ENCODE measurements around the gene CISD3. TPM values are rescaled to one million over a fixed set of nuclear protein-coding genes. Genes with fewer than 3 reads are reported as not detected.

The CISD3 gene
- total RNA-seq = 1 to 10 TPM; 2.1 to 5.1 TPM
- polyA plus RNA-seq (ENCODE audit: insufficient read length in 2 of 2) = 10 to 100 TPM; 18.5 to 18.6 TPM
- long read RNA-seq, donor 1, transcript CISD3-204 (4 exons, 2,074 nt) = major isoform, 7 of 14 reads
- long read RNA-seq, donor 1, partial matches to known transcripts = 0 of 14 reads
- long read RNA-seq, donor 1, other reads (novel, unspliced or antisense) = 0 of 14 reads
- long read RNA-seq, donor 2, transcript CISD3-204 (4 exons, 2,074 nt) = major isoform, 5 of 6 reads
- long read RNA-seq, donor 2, partial matches to known transcripts = 0 of 6 reads
- long read RNA-seq, donor 2, other reads (novel, unspliced or antisense) = 0 of 6 reads
- long read RNA-seq, donor 3, transcript CISD3-204 (4 exons, 2,074 nt) = major isoform, 7 of 8 reads
- long read RNA-seq, donor 3, partial matches to known transcripts = 0 of 8 reads
- long read RNA-seq, donor 3, other reads (novel, unspliced or antisense) = 0 of 8 reads
- long read RNA-seq, donor 4, transcript CISD3-206 (3 exons, 2,326 nt) = minor isoform, 7 of 39 reads
- long read RNA-seq, donor 4, transcript CISD3-204 (4 exons, 2,074 nt) = major isoform, 31 of 39 reads
- long read RNA-seq, donor 4, partial matches to known transcripts = 0 of 39 reads
- long read RNA-seq, donor 4, other reads (novel, unspliced or antisense) = 0 of 39 reads

GRCh38 chr17:38729886-38730525 lies at the start of gene CISD3:
CISD3 (plus strand) TSS chr17:38730341; CDS start chr17:38730359, 18 bp downstream.
- Histone ChIP-seq H3K36me3 (ENCODE audit: control insufficient read depth, insufficient read depth, low read length) (peaks cover 53% of the 10 kb centered on the region), H3K4me1 (ENCODE audit: control insufficient read depth, insufficient read depth, low read length) (peaks cover 65% of the 10 kb centered on the region), H3K27me3 (ENCODE audit: control insufficient read depth, insufficient read depth, low read length) (no peaks in the 10 kb centered on the region), H3K9me3 (ENCODE audit: control insufficient read depth, insufficient read depth, low read length) (no peaks in the 10 kb centered on the region), H3K4me3 (ENCODE audit: low read depth, low read length) (peak within 1 kb of the TSS; percentile 50), H3K27ac (ENCODE audit: low read depth, low read length) (peak within 1 kb of the TSS; percentile 69)
- DNase-seq (ENCODE audit: low read depth in 4 of 6, low spot score in 6 of 6) = peak in 2 of 6 donors; percentile 85 to 90
- WGBS (ENCODE audit: insufficient coverage) = under 1% methylated on average over 90 of the region's 92 CpGs

DNA sequence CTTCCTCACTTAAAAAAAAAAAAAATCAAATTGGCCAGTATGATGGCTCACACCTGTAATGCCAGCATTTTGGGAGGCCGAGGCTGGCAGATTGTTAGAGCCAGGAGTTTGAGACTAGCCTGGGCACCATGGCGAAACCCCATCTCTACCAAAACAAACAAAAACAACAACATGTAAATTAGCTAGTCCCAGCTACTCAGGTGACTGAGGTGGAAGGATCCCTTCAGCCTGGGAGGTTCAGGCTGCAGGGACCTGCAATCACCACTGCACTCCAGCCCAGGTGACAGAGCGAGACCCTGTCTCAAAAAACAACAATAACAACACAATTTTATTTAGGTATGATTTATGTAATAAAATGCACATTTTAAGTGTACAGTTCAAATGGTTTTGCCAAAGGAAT lies 49.0 kb upstream of the CISD3 start:
- Histone ChIP-seq H3K27me3 (ENCODE audit: control insufficient read depth, insufficient read depth, low read length) (no peaks in the 10 kb centered on the region), H3K4me1 (ENCODE audit: control insufficient read depth, insufficient read depth, low read length) (peaks cover 4% of the 10 kb centered on the region), H3K9me3 (ENCODE audit: control insufficient read depth, insufficient read depth, low read length) (no peaks in the 10 kb centered on the region), H3K4me3 (ENCODE audit: low read depth, low read length) (no peak overlapping the region), H3K36me3 (ENCODE audit: control insufficient read depth, insufficient read depth, low read length) (no peaks in the 10 kb centered on the region), H3K27ac (ENCODE audit: low read depth, low read length) (no peak overlapping the region)
- WGBS (ENCODE audit: insufficient coverage) = 100% methylated on average over 1 of the region's 3 CpGs
- DNase-seq (ENCODE audit: low read depth in 4 of 6, low spot score in 6 of 6) = no peak

DNA sequence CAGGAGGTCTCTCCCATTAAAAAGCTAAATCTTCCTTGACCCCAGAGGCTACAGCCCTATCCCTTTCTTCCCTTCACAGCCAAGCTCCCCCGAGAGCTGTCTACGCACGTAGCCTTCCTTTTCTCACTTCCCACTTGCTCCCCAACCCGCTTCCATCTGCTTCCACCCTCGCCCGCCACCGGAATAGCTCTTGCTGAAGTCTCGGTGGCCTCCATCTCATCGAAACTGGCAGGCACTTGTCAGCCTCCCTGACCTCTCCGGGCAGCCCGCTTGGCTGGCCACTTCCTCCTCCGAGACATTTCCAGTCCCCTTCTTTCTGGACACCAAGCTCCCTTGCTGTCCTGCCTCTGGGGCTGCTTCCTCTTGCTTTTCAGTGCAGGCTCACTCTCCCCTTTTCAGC lies 44.6 kb upstream of the CISD3 start:
- H3K4me1 ChIP-seq (ENCODE audit: control insufficient read depth, insufficient read depth, low read length) = no peaks in the 10 kb centered on the region
- no peaks in the 10 kb centered on the region for H3K9me3 ChIP-seq (ENCODE audit: control insufficient read depth, insufficient read depth, low read length)
- WGBS (ENCODE audit: insufficient coverage) = 73% methylated on average over 12 of the region's 12 CpGs
- no peaks in the 10 kb centered on the region for H3K36me3 ChIP-seq (ENCODE audit: control insufficient read depth, insufficient read depth, low read length)
- H3K27me3 ChIP-seq (ENCODE audit: control insufficient read depth, insufficient read depth, low read length) = no peaks in the 10 kb centered on the region
- no peak overlapping the region for H3K4me3 ChIP-seq (ENCODE audit: low read depth, low read length)
- DNase-seq (ENCODE audit: low read depth in 4 of 6, low spot score in 6 of 6) = no peak
- H3K27ac ChIP-seq (ENCODE audit: low read depth, low read length) = no peak overlapping the region

DNA sequence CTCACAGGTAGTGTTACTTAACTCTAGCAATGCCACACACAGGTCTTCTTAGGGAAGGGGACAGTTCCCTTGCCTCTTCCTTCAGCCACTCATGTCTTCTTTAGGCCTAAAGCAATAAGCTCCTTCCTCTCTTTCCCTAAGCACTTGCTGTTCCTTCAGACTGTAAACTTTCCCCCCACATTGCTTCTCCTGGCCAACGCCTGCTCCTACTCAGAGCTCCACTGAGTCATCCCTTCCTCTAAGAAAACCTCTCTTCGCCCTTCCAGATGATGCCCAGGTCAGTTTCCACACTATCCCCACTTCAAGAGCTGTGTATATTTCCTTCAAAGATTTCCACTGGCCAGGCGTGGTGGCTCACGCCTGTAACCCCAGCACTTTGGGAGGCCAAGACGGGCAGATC lies 42.9 kb upstream of the CISD3 start:
- Histone ChIP-seq H3K4me3 (ENCODE audit: low read depth, low read length) (no peak overlapping the region), H3K9me3 (ENCODE audit: control insufficient read depth, insufficient read depth, low read length) (no peaks in the 10 kb centered on the region), H3K27me3 (ENCODE audit: control insufficient read depth, insufficient read depth, low read length) (no peaks in the 10 kb centered on the region), H3K36me3 (ENCODE audit: control insufficient read depth, insufficient read depth, low read length) (no peaks in the 10 kb centered on the region), H3K27ac (ENCODE audit: low read depth, low read length) (no peak overlapping the region), H3K4me1 (ENCODE audit: control insufficient read depth, insufficient read depth, low read length) (no peaks in the 10 kb centered on the region)
- no peak for DNase-seq (ENCODE audit: low read depth in 4 of 6, low spot score in 6 of 6)
- 98% methylated on average over 5 of the region's 5 CpGs for WGBS (ENCODE audit: insufficient coverage)

GRCh38 chr17:38690386-38690785 lies 39.8 kb upstream of the CISD3 start:
- Histone ChIP-seq H3K4me1 (ENCODE audit: control insufficient read depth, insufficient read depth, low read length) (peaks cover 10% of the 10 kb centered on the region), H3K27me3 (ENCODE audit: control insufficient read depth, insufficient read depth, low read length) (no peaks in the 10 kb centered on the region), H3K36me3 (ENCODE audit: control insufficient read depth, insufficient read depth, low read length) (no peaks in the 10 kb centered on the region), H3K9me3 (ENCODE audit: control insufficient read depth, insufficient read depth, low read length) (no peaks in the 10 kb centered on the region), H3K4me3 (ENCODE audit: low read depth, low read length) (no peak overlapping the region), H3K27ac (ENCODE audit: low read depth, low read length) (no peak overlapping the region)
- 83% methylated on average over 1 of the region's 4 CpGs for WGBS (ENCODE audit: insufficient coverage)
- DNase-seq (ENCODE audit: low read depth in 4 of 6, low spot score in 6 of 6) = peak in 1 of 6 donors; percentile 58

GRCh38 chr17:38691154-38691553 lies 39.0 kb upstream of the CISD3 start:
- H3K4me1 ChIP-seq (ENCODE audit: control insufficient read depth, insufficient read depth, low read length) = peaks cover 10% of the 10 kb centered on the region
- H3K27ac ChIP-seq (ENCODE audit: low read depth, low read length) = no peak overlapping the region
- 66% methylated on average over 4 of the region's 4 CpGs for WGBS (ENCODE audit: insufficient coverage)
- no peak for DNase-seq (ENCODE audit: low read depth in 4 of 6, low spot score in 6 of 6)
- no peaks in the 10 kb centered on the region for H3K27me3 ChIP-seq (ENCODE audit: control insufficient read depth, insufficient read depth, low read length)
- H3K9me3 ChIP-seq (ENCODE audit: control insufficient read depth, insufficient read depth, low read length) = no peaks in the 10 kb centered on the region
- no peaks in the 10 kb centered on the region for H3K36me3 ChIP-seq (ENCODE audit: control insufficient read depth, insufficient read depth, low read length)
- no peak overlapping the region for H3K4me3 ChIP-seq (ENCODE audit: low read depth, low read length)

- Histone ChIP-seq H3K27me3 (ENCODE audit: control insufficient read depth, insufficient read depth, low read length) (no peaks in the 10 kb centered on the region), H3K27ac (ENCODE audit: low read depth, low read length) (peak overlapping the region; percentile 47), H3K9me3 (ENCODE audit: control insufficient read depth, insufficient read depth, low read length) (no peaks in the 10 kb centered on the region), H3K4me1 (ENCODE audit: control insufficient read depth, insufficient read depth, low read length) (peaks cover 10% of the 10 kb centered on the region), H3K4me3 (ENCODE audit: low read depth, low read length) (no peak overlapping the region), H3K36me3 (ENCODE audit: control insufficient read depth, insufficient read depth, low read length) (no peaks in the 10 kb centered on the region)
- 48% methylated on average over 11 of the region's 12 CpGs for WGBS (ENCODE audit: insufficient coverage)
- peak in 2 of 6 donors; percentile 45 to 86 for DNase-seq (ENCODE audit: low read depth in 4 of 6, low spot score in 6 of 6)
Observed at GRCh38 chr17:38693700-38694329, 36.3 kb upstream of the CISD3 start.

DNA sequence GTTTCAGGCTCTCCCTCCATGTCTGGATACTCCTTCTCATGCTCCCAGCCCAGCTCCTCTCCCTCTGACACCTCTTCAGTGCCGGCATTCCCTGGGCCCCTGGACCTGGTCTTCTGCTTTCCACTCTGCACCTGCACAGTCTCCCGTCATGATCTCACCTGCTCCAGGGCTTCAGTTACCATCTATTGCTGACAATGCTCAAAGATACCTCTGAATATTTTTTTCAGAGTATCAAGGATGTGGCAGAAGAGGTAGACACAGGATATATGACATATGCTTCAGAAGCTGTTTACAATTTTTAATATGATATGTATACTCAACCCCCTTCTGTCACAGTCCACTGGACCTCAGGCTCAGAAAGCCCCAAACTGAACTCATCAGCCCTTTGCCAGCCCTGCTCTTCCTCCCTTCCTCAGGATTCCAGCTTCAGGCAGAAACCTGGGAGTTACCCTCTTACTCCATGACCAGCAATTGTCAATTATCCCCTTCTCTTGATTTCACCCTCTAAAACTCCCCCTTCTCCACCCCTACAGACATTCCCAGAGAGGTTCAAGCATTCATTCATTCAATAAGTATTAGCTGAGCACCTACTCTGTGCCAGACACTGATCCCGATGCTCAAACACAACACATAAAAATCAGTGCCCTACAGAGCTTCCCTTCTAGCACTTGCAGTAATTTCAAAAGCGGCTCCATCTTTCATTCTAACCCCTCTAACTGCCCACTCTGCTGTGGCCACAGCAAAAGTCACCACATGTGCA lies 32.9 kb upstream of the CISD3 start:
- 85% methylated on average over 3 of the region's 4 CpGs for WGBS (ENCODE audit: insufficient coverage)
- H3K9me3 ChIP-seq (ENCODE audit: control insufficient read depth, insufficient read depth, low read length) = no peaks in the 10 kb centered on the region
- no peak overlapping the region for H3K27ac ChIP-seq (ENCODE audit: low read depth, low read length)
- H3K36me3 ChIP-seq (ENCODE audit: control insufficient read depth, insufficient read depth, low read length) = no peaks in the 10 kb centered on the region
- H3K4me3 ChIP-seq (ENCODE audit: low read depth, low read length) = no peak overlapping the region
- DNase-seq (ENCODE audit: low read depth in 4 of 6, low spot score in 6 of 6) = no peak
- peaks cover 16% of the 10 kb centered on the region for H3K4me1 ChIP-seq (ENCODE audit: control insufficient read depth, insufficient read depth, low read length)
- no peaks in the 10 kb centered on the region for H3K27me3 ChIP-seq (ENCODE audit: control insufficient read depth, insufficient read depth, low read length)

DNA sequence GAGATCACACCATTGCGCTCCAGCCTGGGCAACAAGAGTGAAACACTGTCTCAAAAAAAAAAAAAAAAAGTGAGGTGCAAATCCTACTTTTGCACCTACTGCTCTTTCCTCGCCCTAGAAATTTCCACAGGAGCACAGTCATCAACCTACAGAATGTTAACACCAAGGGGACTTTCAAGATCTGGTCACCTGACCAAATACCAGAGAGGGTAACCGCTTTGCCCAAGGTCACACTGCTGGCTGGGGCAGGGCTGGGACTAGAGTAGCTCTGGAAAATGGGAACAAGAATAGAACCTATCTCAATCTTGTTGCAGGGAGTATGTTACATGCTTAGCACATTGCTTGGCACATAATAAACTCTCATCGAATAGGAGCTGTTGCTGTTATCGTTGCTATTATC lies 31.4 kb upstream of the CISD3 start:
- H3K36me3 ChIP-seq (ENCODE audit: control insufficient read depth, insufficient read depth, low read length) = no peaks in the 10 kb centered on the region
- no peaks in the 10 kb centered on the region for H3K9me3 ChIP-seq (ENCODE audit: control insufficient read depth, insufficient read depth, low read length)
- no peak overlapping the region for H3K27ac ChIP-seq (ENCODE audit: low read depth, low read length)
- peaks cover 27% of the 10 kb centered on the region for H3K4me1 ChIP-seq (ENCODE audit: control insufficient read depth, insufficient read depth, low read length)
- peaks cover 14% of the 10 kb centered on the region for H3K27me3 ChIP-seq (ENCODE audit: control insufficient read depth, insufficient read depth, low read length)
- 89% methylated on average over 5 of the region's 5 CpGs for WGBS (ENCODE audit: insufficient coverage)
- H3K4me3 ChIP-seq (ENCODE audit: low read depth, low read length) = no peak overlapping the region
- DNase-seq (ENCODE audit: low read depth in 4 of 6, low spot score in 6 of 6) = no peak

All from spinal cord (tissue), 10 donors.